ENCODE results near the gene NAPB. TPM values are rescaled to one million over a fixed set of nuclear protein-coding genes. Genes with fewer than 3 reads are reported as not detected.

NAPB gene
- total RNA-seq, 1 experiment from 2014 or later, result 4.6 TPM

- BruUV-seq (replicated peaks), result no TSS peak
- Mint-ChIP-seq H3K4me3 (ENCODE audit: low read depth, unreplicated experiment) (no peak overlapping the region), H3K9me3 (ENCODE audit: low read depth, unreplicated experiment) (no peaks in the 10 kb centered on the region), H3K27ac (ENCODE audit: unreplicated experiment) (no peak overlapping the region), H3K27me3 (ENCODE audit: unreplicated experiment) (peaks cover 18% of the 10 kb centered on the region), H3K36me3 (ENCODE audit: insufficient read depth, unreplicated experiment) (no peaks in the 10 kb centered on the region), H3K4me1 (ENCODE audit: low read depth, unreplicated experiment) (no peaks in the 10 kb centered on the region)
- DNase-seq, result no peak
- intact Hi-C loops (cut with micrococcal nuclease; ENCODE audit: unreplicated experiment), result no loop called here
- CTCF ChIA-PET, result no interaction called here
- TF ChIP-seq CTCF (IDR thresholded peaks at IDR 0.05; ENCODE audit: unreplicated experiment), result no peak
Observed at GRCh38 chr20:23456873-23457272, 35.6 kb upstream of the NAPB start.

GRCh38 chr20:23456409-23456808, 35.1 kb upstream of the NAPB start:
- CTCF ChIA-PET, result no interaction called here
- TF ChIP-seq CTCF (IDR thresholded peaks at IDR 0.05; ENCODE audit: unreplicated experiment), result no peak
- H3K4me3 Mint-ChIP-seq (ENCODE audit: low read depth, unreplicated experiment), result no peak overlapping the region
- no peak for DNase-seq
- intact Hi-C loops (cut with micrococcal nuclease; ENCODE audit: unreplicated experiment), result no loop called here
- H3K27me3 Mint-ChIP-seq (ENCODE audit: unreplicated experiment), result peaks cover 20% of the 10 kb centered on the region
- H3K4me1 Mint-ChIP-seq (ENCODE audit: low read depth, unreplicated experiment), result no peaks in the 10 kb centered on the region
- BruUV-seq (replicated peaks), result no TSS peak
- H3K9me3 Mint-ChIP-seq (ENCODE audit: low read depth, unreplicated experiment), result no peaks in the 10 kb centered on the region
- H3K36me3 Mint-ChIP-seq (ENCODE audit: insufficient read depth, unreplicated experiment), result no peaks in the 10 kb centered on the region
- H3K27ac Mint-ChIP-seq (ENCODE audit: unreplicated experiment), result no peak overlapping the region

- Mint-ChIP-seq H3K9me3 (ENCODE audit: low read depth, unreplicated experiment) (no peaks in the 10 kb centered on the region), H3K27ac (ENCODE audit: unreplicated experiment) (no peak overlapping the region), H3K27me3 (ENCODE audit: unreplicated experiment) (peaks cover 28% of the 10 kb centered on the region), H3K4me3 (ENCODE audit: low read depth, unreplicated experiment) (no peak overlapping the region), H3K4me1 (ENCODE audit: low read depth, unreplicated experiment) (no peaks in the 10 kb centered on the region), H3K36me3 (ENCODE audit: insufficient read depth, unreplicated experiment) (no peaks in the 10 kb centered on the region)
- no peak for DNase-seq
- intact Hi-C loops (cut with micrococcal nuclease; ENCODE audit: unreplicated experiment), result no loop called here
- TF ChIP-seq CTCF (IDR thresholded peaks at IDR 0.05; ENCODE audit: unreplicated experiment), result no peak
- BruUV-seq (replicated peaks), result no TSS peak
- CTCF ChIA-PET, result no interaction called here
Observed at GRCh38 chr20:23455639-23456038, 34.4 kb upstream of the NAPB start.

GRCh38 chr20:23454816-23455215, 33.5 kb upstream of the NAPB start:
- Mint-ChIP-seq H3K36me3 (ENCODE audit: insufficient read depth, unreplicated experiment) (no peaks in the 10 kb centered on the region), H3K27ac (ENCODE audit: unreplicated experiment) (no peak overlapping the region), H3K27me3 (ENCODE audit: unreplicated experiment) (peaks cover 33% of the 10 kb centered on the region), H3K4me1 (ENCODE audit: low read depth, unreplicated experiment) (no peaks in the 10 kb centered on the region), H3K4me3 (ENCODE audit: low read depth, unreplicated experiment) (no peak overlapping the region), H3K9me3 (ENCODE audit: low read depth, unreplicated experiment) (no peaks in the 10 kb centered on the region)
- CTCF ChIA-PET, result no interaction called here
- intact Hi-C loops (cut with micrococcal nuclease; ENCODE audit: unreplicated experiment), result no loop called here
- BruUV-seq (replicated peaks), result no TSS peak
- no peak for DNase-seq
- TF ChIP-seq CTCF (IDR thresholded peaks at IDR 0.05; ENCODE audit: unreplicated experiment), result no peak
